HepG2 (cell line): ENCODE results near the gene ASXL1. TPM values are rescaled to one million over a fixed set of nuclear protein-coding genes. Genes with fewer than 3 reads are reported as not detected.
A peak's percentile ranks its signal among the peaks of the same experiment; 100 is the strongest.

Experiments used
- AGO2 ChIP-seq: fragments of 200-400 bp; formaldehyde crosslinking; optimal IDR thresholded peaks from 2 replicates; pipeline ENCODE3; 2017; ENCODE audit warnings: mild to moderate bottlenecking, low read depth, low read length, moderate library complexity
- BCL3 ChIP-seq: sonication (generic); formaldehyde crosslinking; IDR thresholded peaks from 2 replicates; pipeline ENCODE4 v1.5.1; 2020; ENCODE audit warnings: mild to moderate bottlenecking, missing genetic modification reagents, moderate library complexity
- BCL6 ChIP-seq: IDR thresholded peaks from 2 replicates; pipeline ENCODE4 v1.6.1; 2016; ENCODE audit warnings: missing genetic modification reagents, missing compliant biosample characterization
- CCDC6 ChIP-seq: sonication (generic); formaldehyde crosslinking; IDR thresholded peaks from 2 replicates; pipeline ENCODE4 v1.8.1; 2022; ENCODE audit warnings: mild to moderate bottlenecking, missing genetic modification reagents, moderate library complexity
- CSRNP1 ChIP-seq: sonication (generic); formaldehyde crosslinking; IDR thresholded peaks from 2 replicates; pipeline ENCODE4 v1.8.1; 2023; ENCODE audit warnings: mild to moderate bottlenecking, missing genetic modification reagents
- CSRNP2 ChIP-seq: sonication (generic); formaldehyde crosslinking; conservative IDR thresholded peaks from 2 replicates; pipeline ENCODE4 v1.8.0; 2022; ENCODE audit warnings: low read depth, missing genetic modification reagents
- GLMP ChIP-seq: sonication (generic); formaldehyde crosslinking; IDR thresholded peaks from 2 replicates; pipeline ENCODE4 v1.9.0; 2021; ENCODE audit warnings: missing genetic modification reagents, mild to moderate bottlenecking, borderline replicate concordance
- HNF1A ChIP-seq, 2 experiments: sonication (generic) in 1 of 2; formaldehyde crosslinking in 1 of 2; IDR thresholded peaks; 2 replicates each; pipeline versions ENCODE4 v1.4.0 to v1.6.1; 2016 to 2020; ENCODE audit warnings: borderline replicate concordance in 1 of 2, low read depth in 1 of 2, mild to moderate bottlenecking in 1 of 2, missing genetic modification reagents in 1 of 2
- MEIS2 ChIP-seq: sonication (generic); formaldehyde crosslinking; IDR thresholded peaks from 2 replicates; pipeline ENCODE4 v1.9.0; 2021; ENCODE audit warnings: mild to moderate bottlenecking, missing genetic modification reagents
- NFKBIZ ChIP-seq: IDR thresholded peaks from 2 replicates; pipeline ENCODE4 v1.6.1; 2018; ENCODE audit warnings: missing genetic modification reagents, missing compliant biosample characterization
- NR2F6 ChIP-seq, 2 experiments: IDR thresholded peaks; 2 replicates each; pipeline ENCODE4 v1.6.1; 2016; ENCODE audit warnings: antibody characterized with exemption in 1 of 2, mild to moderate bottlenecking in 1 of 2
- POLR2A ChIP-seq, 2 experiments: IDR thresholded peaks; 2 replicates each; pipeline ENCODE4 v1.6.1; 2011; ENCODE audit warnings: low read depth in 2 of 2, low read length in 2 of 2, mild to moderate bottlenecking in 1 of 2, moderate library complexity in 1 of 2; ENCODE audit not compliant: insufficient read depth in 1 of 2
- SSRP1 ChIP-seq: IDR thresholded peaks from 2 replicates; pipeline ENCODE4 v1.6.1; 2016; ENCODE audit warnings: control low read depth
- YY1 ChIP-seq: IDR thresholded peaks from 2 replicates; pipeline ENCODE4 v1.6.1; 2011; ENCODE audit warnings: low read length, low read depth, moderate library complexity, mild to moderate bottlenecking; ENCODE audit not compliant: insufficient read depth, insufficient replicate concordance
- ZNF225 ChIP-seq: sonication (generic); formaldehyde crosslinking; IDR thresholded peaks from 2 replicates; pipeline ENCODE4 v1.4.0; 2020; ENCODE audit warnings: mild to moderate bottlenecking, missing genetic modification reagents
- ZNF280B ChIP-seq: sonication (generic); formaldehyde crosslinking; IDR thresholded peaks from 2 replicates; pipeline ENCODE4 v1.5.0; 2020; ENCODE audit warnings: missing genetic modification reagents, mild to moderate bottlenecking, borderline replicate concordance
- ZNF501 ChIP-seq: sonication (generic); formaldehyde crosslinking; IDR thresholded peaks from 2 replicates; pipeline ENCODE4 v1.5.1; 2020; ENCODE audit warnings: mild to moderate bottlenecking, moderate library complexity, missing genetic modification reagents
- polyA plus RNA-seq, 8 experiments: library from polyadenylated mRNA; depleted of rRNA in 3 of 8; stranded (reverse) in 7 of 8; unstranded in 1 of 8; fragments of >200 nt; fragmentation: Illumina TruSeq in 4 of 8; extraction: Trizol in 4 of 8; gene quantifications; 2 replicates each; pipeline versions ENCODE4 v1.2.1 to v1.2.3, GENCODE V29; 2011 to 2016; ENCODE audit warnings: low read depth in 4 of 8, missing spikeins in 1 of 8, mixed read lengths in 1 of 8; ENCODE audit not compliant: insufficient read depth in 1 of 8
- total RNA-seq, 5 experiments: library from RNA; depleted of rRNA; stranded (reverse); fragments of >200 nt; fragmentation: Illumina TruSeq; extraction: Trizol; gene quantifications; 2 replicates each; pipeline ENCODE4 v1.2.3, GENCODE V29; 2016; ENCODE audit warnings: low read depth in 1 of 5

ASXL1 gene
- total and polyA plus RNA-seq, 2 of the 13 experiments (the other 11 are each of a cell fraction or from before 2014, with no cell fraction given) = 62.1 to 74.8 TPM

GRCh38 chr20:32460683-32461320 lies 102.7 kb downstream of the ASXL1 start (continued):
- TF ChIP-seq HNF1A (IDR thresholded peaks at IDR 0.05; ENCODE audit: low read depth) (no peak), HNF1A (CRISPR knock-in tag; IDR thresholded peaks at IDR 0.05; ENCODE audit: borderline replicate concordance) (no peak), GLMP (CRISPR knock-in tag) (no peak), NFKBIZ (CRISPR knock-in tag) (no peak), BCL6 (CRISPR knock-in tag) (no peak), CCDC6 (CRISPR knock-in tag) (no peak), CSRNP2 (CRISPR knock-in tag) (no peak), YY1 (no peak), SSRP1 (CRISPR knock-in tag) (no peak), AGO2 (peak; percentile 93), MEIS2 (CRISPR knock-in tag) (0 out of 2 replicates have a peak, but pooled peaks have one; percentile 26), ZNF225 (CRISPR knock-in tag) (peak; percentile 9; the same call in 1 of the 2 replicates), CSRNP1 (CRISPR knock-in tag) (no peak), ZNF501 (no peak), BCL3 (CRISPR knock-in tag) (no peak), ZNF280B (no peak), POLR2A (IDR thresholded peaks at IDR 0.05; ENCODE audit: insufficient read depth in 1 of 2, low read depth in 2 of 2, low read length in 2 of 2) (0 out of 4 replicates have a peak, but pooled peaks of 1 of the 2 experiments have one; percentile 14), NR2F6 (IDR thresholded peaks at IDR 0.05) (no peak), NR2F6 (CRISPR knock-in tag; IDR thresholded peaks at IDR 0.05) (no peak)
